Thymus (tissue), 11 donors: ENCODE data around the gene HNRNPA2B1. TPM values are rescaled to one million over a fixed set of nuclear protein-coding genes. Genes with fewer than 3 reads are reported as not detected.
A peak's percentile ranks its signal among the peaks of the same experiment; 100 is the strongest.
"Not testable (repeated sequence)": the region's sequence is repeated elsewhere in the genome, so short reads cannot be mapped to it uniquely, and the experiment has no call there.

Source experiments
- DNase-seq, 9 donors: peaks; one replicate each; pipeline ENCODE4 v3.0.0-alpha.2; 2013; ENCODE audit warnings: low spot score in 9 of 9, low read depth in 6 of 9, missing footprints in 1 of 9
- H3K27ac ChIP-seq, 2 donors: one replicate each; pipeline ENCODE4 v1.5.1; 2013; ENCODE audit warnings: control low read depth in 1 of 2, low read depth in 1 of 2, low read length in 1 of 2, mild to moderate bottlenecking in 1 of 2, moderate library complexity in 1 of 2
- H3K27me3 ChIP-seq, 2 donors: one replicate each; pipeline ENCODE4 v1.5.1; 2013; ENCODE audit warnings: low read length in 1 of 2; ENCODE audit not compliant: control insufficient read depth in 2 of 2, insufficient read depth in 1 of 2
- H3K36me3 ChIP-seq, 2 donors: one replicate each; pipeline ENCODE4 v1.5.1; 2013; ENCODE audit warnings: low read length in 1 of 2, mild to moderate bottlenecking in 1 of 2, moderate library complexity in 1 of 2; ENCODE audit not compliant: control insufficient read depth in 2 of 2, insufficient read depth in 2 of 2
- H3K4me1 ChIP-seq, 2 donors: one replicate each; pipeline ENCODE4 v1.5.1; 2013; ENCODE audit warnings: low read length in 2 of 2; ENCODE audit not compliant: control insufficient read depth in 2 of 2, insufficient read depth in 2 of 2
- H3K4me3 ChIP-seq, 2 donors: one replicate each; pipeline ENCODE4 v1.5.1; 2013; ENCODE audit warnings: low read length in 2 of 2, control low read depth in 1 of 2, mild to moderate bottlenecking in 1 of 2
- H3K9me3 ChIP-seq, 2 donors: one replicate each; pipeline ENCODE4 v1.5.1; 2013; ENCODE audit warnings: low read length in 1 of 2, mild to moderate bottlenecking in 1 of 2; ENCODE audit not compliant: control insufficient read depth in 2 of 2, insufficient read depth in 1 of 2
- WGBS: extraction: QIAGEN DNeasy Blood & Tissue Kit; methylation state at CpG from one replicate; pipeline ENCODE4 v1.1.7; 2013; 5-methylcytosine and 5-hydroxymethylcytosine counted together
- polyA plus RNA-seq: library from polyadenylated mRNA; stranded (reverse); fragments of 200-250 nt; gene quantifications from one replicate; pipeline ENCODE4 v1.2.3, GENCODE V29; 2013
- total RNA-seq: library from RNA; stranded (reverse); fragments of 120-200 nt; gene quantifications from one replicate; pipeline ENCODE4 v1.2.4, GENCODE V29; 2013
- donor health status: healthy.

HNRNPA2B1 gene
- total and polyA plus RNA-seq, 2 donors = 212 to 767 TPM

DNA sequence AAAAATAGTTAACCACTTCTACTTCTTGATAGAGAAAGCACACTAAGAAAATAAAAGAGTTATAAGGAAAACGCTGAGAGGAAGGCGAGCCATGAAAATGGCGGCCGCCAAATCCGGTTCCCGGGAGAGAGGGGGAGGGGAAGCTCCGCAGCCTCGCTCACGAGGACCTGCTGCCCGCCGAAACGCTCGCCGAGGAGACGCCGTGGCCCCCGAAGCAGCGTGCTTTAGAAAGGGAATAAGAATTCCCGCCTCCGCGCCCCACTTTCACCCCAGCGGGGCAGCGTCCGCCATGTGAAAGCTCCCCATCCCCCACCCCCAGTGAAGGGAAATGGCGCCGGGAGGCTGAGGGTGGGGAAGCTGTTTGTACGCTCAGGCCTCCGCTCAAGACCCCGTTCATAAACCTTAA is 505 bp downstream of the HNRNPA2B1 start:
- WGBS = under 1% methylated on average over 29 of the region's 29 CpGs
- Histone ChIP-seq H3K27me3 (no peaks in the 10 kb centered on the region), H3K4me3 (peak overlapping the region; percentile 99 to 100), H3K36me3 (peaks cover 14 to 49% of the 10 kb centered on the region in 2 donors), H3K27ac (peak overlapping the region; percentile 100), H3K4me1 (peaks cover 11 to 12% of the 10 kb centered on the region in 2 donors), H3K9me3 (no peaks in the 10 kb centered on the region)
- DNase-seq = peak in 8 of 9 donors; percentile 59 to 89 (median 79)

DNA sequence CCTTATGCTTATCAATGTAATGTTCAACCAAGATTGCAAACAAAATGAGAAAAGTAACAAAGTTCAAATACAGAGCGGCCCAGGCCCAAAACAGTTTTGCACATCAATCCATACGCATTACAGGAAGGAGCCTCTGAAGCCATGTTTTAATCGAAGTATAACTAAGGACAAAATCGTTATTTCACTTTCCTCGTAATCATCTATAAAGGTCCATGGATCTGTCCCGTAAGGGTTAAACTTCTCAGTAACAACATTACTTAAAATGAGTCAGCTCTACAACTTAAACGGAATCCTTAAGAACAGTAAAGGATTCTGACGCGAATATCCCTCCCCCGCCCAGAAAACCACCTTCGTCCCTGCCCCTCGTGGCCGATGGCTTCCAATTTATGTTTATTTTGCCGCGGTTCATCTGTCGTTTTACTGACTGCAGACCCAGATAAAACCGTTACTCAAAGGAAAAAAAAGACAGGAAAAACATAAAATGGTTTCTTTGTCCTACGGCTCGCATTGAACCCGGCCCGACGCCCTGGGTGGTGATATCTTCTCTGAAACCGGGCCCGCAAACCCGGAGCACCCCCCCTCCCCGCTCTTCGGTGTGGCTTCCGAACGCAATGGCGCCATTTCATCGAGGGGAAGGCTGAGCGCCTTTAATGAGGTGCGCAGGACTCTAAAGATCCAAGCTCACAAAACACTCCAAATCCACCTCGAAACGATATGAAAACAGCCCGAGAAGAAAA is 1.1 kb downstream of the HNRNPA2B1 start:
- peaks cover 11% of the 10 kb centered on the region in 2 donors for H3K4me1 ChIP-seq
- H3K4me3 ChIP-seq = peak overlapping the region; percentile 99 to 100
- H3K27me3 ChIP-seq = no peaks in the 10 kb centered on the region
- peaks cover 19 to 51% of the 10 kb centered on the region in 2 donors for H3K36me3 ChIP-seq
- WGBS = under 1% methylated on average over 36 of the region's 36 CpGs
- DNase-seq = peak in 7 of 9 donors; percentile 70 to 93 (median 84)
- no peaks in the 10 kb centered on the region for H3K9me3 ChIP-seq
- peak overlapping the region; percentile 100 for H3K27ac ChIP-seq

GRCh38 chr7:26198781-26199169 is 1.8 kb downstream of the HNRNPA2B1 start:
- Histone ChIP-seq H3K27ac (peak overlapping the region in 1 of 2 donors; percentile 100), H3K27me3 (no peaks in the 10 kb centered on the region), H3K9me3 (no peaks in the 10 kb centered on the region), H3K4me1 (peaks cover 9 to 15% of the 10 kb centered on the region in 2 donors), H3K4me3 (peak overlapping the region; percentile 99 to 100), H3K36me3 (peaks cover 26 to 56% of the 10 kb centered on the region in 2 donors)
- WGBS = 0% methylated on average over 7 of the region's 7 CpGs
- DNase-seq = no peak

- no peaks in the 10 kb centered on the region for H3K27me3 ChIP-seq
- WGBS = 0% methylated on average over 6 of the region's 6 CpGs
- peaks cover 31 to 58% of the 10 kb centered on the region in 2 donors for H3K36me3 ChIP-seq
- peak in 4 of 9 donors; percentile 25 to 75 (median 62) for DNase-seq
- peak overlapping the region in 1 of 2 donors; percentile 100 for H3K27ac ChIP-seq
- peaks cover 9 to 15% of the 10 kb centered on the region in 2 donors for H3K4me1 ChIP-seq
- H3K9me3 ChIP-seq = no peaks in the 10 kb centered on the region
- peak overlapping the region; percentile 99 to 100 for H3K4me3 ChIP-seq
These were observed 2.3 kb downstream of the HNRNPA2B1 start for GRCh38 chr7:26198133-26198780.

GRCh38 chr7:26197153-26198115 is 3.1 kb downstream of the HNRNPA2B1 start:
- Histone ChIP-seq H3K36me3 (peaks cover 37 to 66% of the 10 kb centered on the region in 2 donors), H3K9me3 (no peaks in the 10 kb centered on the region), H3K27me3 (no peaks in the 10 kb centered on the region), H3K4me3 (peak overlapping the region; percentile 49 to 99), H3K27ac (peak overlapping the region in 1 of 2 donors; percentile 52), H3K4me1 (peaks cover 9 to 15% of the 10 kb centered on the region in 2 donors)
- peak in 1 of 9 donors; percentile 39 for DNase-seq
- 12% methylated on average over 5 of the region's 5 CpGs for WGBS

DNA sequence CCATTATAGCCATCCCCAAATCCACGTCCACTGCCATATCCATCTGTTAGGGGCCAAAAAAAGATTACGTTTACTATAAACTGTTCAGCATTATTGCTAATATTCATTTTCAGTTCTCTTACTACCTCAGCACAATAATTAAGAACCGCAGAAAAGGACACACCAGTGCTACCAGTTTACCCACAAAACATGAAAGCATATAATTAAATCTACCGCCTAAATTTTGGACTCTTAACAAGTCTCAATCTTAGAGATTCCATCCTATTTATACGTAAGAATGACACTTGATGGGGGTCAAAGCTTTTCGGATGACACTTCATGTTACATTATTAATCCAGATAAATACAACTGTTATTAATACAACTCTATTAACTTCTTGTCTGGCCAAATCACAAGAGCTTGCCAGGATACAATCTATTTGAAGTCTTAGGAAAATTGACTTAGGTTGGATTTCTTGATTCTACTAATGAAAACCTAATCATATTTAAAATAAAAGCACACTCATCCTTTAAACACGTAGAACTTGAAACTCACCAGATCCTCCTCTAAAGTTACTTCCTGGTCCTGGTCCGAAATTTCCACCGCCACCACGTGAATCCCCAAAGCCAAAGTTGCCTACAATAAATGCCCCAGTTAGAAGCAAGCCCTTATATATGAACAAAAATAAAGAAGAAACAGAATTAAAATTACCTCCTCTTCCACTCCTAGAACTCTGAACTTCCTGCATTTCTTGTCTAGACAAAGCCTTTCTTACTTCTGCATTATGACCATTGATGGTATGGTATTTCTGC is 4.5 kb downstream of the HNRNPA2B1 start:
- no peak for DNase-seq
- no peaks in the 10 kb centered on the region for H3K27me3 ChIP-seq
- WGBS = 82% methylated on average over 10 of the region's 10 CpGs
- H3K4me3 ChIP-seq = no peak overlapping the region
- no peaks in the 10 kb centered on the region for H3K9me3 ChIP-seq
- H3K4me1 ChIP-seq = peaks cover 9 to 15% of the 10 kb centered on the region in 2 donors
- H3K27ac ChIP-seq = no peak overlapping the region
- H3K36me3 ChIP-seq = peaks cover 43 to 80% of the 10 kb centered on the region in 2 donors

GRCh38 chr7:26195182-26195581 is 5.4 kb downstream of the HNRNPA2B1 start:
- no peak overlapping the region for H3K4me3 ChIP-seq
- H3K36me3 ChIP-seq = peaks cover 44 to 88% of the 10 kb centered on the region in 2 donors
- H3K4me1 ChIP-seq = peaks cover 9 to 15% of the 10 kb centered on the region in 2 donors
- no peak overlapping the region for H3K27ac ChIP-seq
- no peaks in the 10 kb centered on the region for H3K9me3 ChIP-seq
- no peaks in the 10 kb centered on the region for H3K27me3 ChIP-seq
- WGBS = 90% methylated on average over 5 of the region's 5 CpGs
- no peak for DNase-seq

- not testable (repeated sequence) for H3K4me3 ChIP-seq, H3K27ac ChIP-seq
These were observed 5.8 kb downstream of the HNRNPA2B1 start for GRCh38 chr7:26194764-26195163.

More at GRCh38 chr7:26194764-26195163, 5.8 kb downstream of the HNRNPA2B1 start:
- not testable (repeated sequence) for DNase-seq, H3K9me3 ChIP-seq, H3K27me3 ChIP-seq
- 88% methylated on average over 11 of the region's 11 CpGs for WGBS
- Histone ChIP-seq H3K4me1 (peaks cover 9 to 15% of the 10 kb centered on the region in 2 donors), H3K36me3 (peaks cover 42 to 90% of the 10 kb centered on the region in 2 donors)
